NB4 (cell line): ENCODE results near the gene POLR3B.

ENCODE experiments used
- MYC ChIP-seq: IDR thresholded peaks from 2 replicates; pipeline ENCODE4 v1.6.1; 2011; ENCODE audit warnings: low read depth, low read length
- POLR2A ChIP-seq: IDR thresholded peaks from 2 replicates; pipeline ENCODE4 v1.6.1; 2011; ENCODE audit warnings: mild to moderate bottlenecking; ENCODE audit not compliant: insufficient read length; ENCODE audit errors: extremely low read depth
- TF ChIP-seq, protein P1 (sequence below): IDR thresholded peaks from one replicate; pipeline ENCODE4 v1.5.1; 2012; ENCODE audit warnings: low read depth, low read length
- TF ChIP-seq, protein P2 (sequence below): IDR thresholded peaks from 2 replicates; pipeline ENCODE4 v1.6.1; 2011; ENCODE audit warnings: low read depth, low read length

DNA sequence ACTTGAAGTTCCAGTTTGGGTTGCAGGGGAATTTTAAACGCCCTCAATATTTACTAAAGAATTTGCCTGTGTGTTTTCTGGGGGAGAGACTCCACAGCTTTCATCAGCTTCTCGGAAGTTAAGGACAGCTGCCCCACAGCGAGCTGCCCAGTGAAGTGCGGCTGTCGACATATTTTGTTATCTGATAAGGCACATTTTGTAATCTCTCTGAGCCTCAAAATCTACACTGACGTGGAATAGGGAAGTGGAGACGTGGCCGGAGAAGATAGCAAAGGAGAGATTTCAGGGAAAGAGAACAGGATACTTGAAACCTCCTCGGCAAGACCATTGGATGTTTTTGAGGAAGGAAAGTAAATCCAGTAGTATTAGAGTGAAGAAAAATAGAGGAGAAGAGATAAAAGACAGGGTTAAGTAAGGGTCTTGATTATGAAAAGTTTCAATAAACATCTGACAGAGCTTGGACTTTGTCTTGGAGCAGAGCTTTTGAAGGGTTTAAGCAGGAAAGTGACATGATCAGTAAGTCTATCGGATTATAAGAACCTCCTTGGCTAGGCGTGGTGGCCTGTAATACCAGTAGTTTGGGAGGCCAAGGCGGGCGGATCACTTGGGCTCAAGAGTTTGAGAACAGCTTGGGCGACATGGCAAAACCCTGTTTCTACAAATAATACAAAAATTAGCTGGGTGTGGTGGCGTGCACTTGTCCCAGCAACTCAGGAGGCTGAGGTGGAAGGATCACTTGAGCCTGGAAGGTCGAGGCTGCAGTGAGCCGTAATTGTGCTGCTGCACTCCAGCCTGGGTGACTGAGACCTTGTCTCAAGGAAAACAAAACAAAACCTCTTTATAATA lies 1.1 kb downstream of the POLR3B start:
- TF ChIP-seq, protein P1, sequence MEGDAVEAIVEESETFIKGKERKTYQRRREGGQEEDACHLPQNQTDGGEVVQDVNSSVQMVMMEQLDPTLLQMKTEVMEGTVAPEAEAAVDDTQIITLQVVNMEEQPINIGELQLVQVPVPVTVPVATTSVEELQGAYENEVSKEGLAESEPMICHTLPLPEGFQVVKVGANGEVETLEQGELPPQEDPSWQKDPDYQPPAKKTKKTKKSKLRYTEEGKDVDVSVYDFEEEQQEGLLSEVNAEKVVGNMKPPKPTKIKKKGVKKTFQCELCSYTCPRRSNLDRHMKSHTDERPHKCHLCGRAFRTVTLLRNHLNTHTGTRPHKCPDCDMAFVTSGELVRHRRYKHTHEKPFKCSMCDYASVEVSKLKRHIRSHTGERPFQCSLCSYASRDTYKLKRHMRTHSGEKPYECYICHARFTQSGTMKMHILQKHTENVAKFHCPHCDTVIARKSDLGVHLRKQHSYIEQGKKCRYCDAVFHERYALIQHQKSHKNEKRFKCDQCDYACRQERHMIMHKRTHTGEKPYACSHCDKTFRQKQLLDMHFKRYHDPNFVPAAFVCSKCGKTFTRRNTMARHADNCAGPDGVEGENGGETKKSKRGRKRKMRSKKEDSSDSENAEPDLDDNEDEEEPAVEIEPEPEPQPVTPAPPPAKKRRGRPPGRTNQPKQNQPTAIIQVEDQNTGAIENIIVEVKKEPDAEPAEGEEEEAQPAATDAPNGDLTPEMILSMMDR: no peak
- TF ChIP-seq POLR2A (no peak), MYC (no peak)
- TF ChIP-seq, protein P2, sequence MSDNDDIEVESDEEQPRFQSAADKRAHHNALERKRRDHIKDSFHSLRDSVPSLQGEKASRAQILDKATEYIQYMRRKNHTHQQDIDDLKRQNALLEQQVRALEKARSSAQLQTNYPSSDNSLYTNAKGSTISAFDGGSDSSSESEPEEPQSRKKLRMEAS: no peak
